Endothelial cell of umbilical vein (primary cell): ENCODE data around the gene MMRN1. TPM values are rescaled to one million over a fixed set of nuclear protein-coding genes. Genes with fewer than 3 reads are reported as not detected.

Experiments used
- BruUV-seq: library from RNA; stranded (reverse); fragments of 400-500 nt; replicated peaks from 2 replicates; lab custom pipeline; 2021; lab: Mats Ljungman, UMichigan
- CTCF ChIA-PET: fragments of 300-600, 350-600 bp; sonication (Branson Sonifier 250); formaldehyde crosslinking; loops from one replicate; lab custom pipeline; 2021; ENCODE audit warnings: antibody characterized with exemption, inconsistent platforms; lab: Charles Lee
- POLR2A ChIA-PET: fragments of 300-600, 350-600 bp; sonication (Branson Sonifier 250); formaldehyde crosslinking; loops from one replicate; lab custom pipeline; 2021; ENCODE audit warnings: antibody characterized with exemption, inconsistent platforms; lab: Charles Lee
- DNase-seq: peaks from one replicate; pipeline ENCODE4 v3.0.0-alpha.2; 2011; ENCODE audit warnings: low read depth, low spot score
- FAIRE-seq: peaks from 2 replicates; lab custom pipeline; 2011; peaks lifted over from hg19 to GRCh38; lab: Jason Lieb, UNC
- H2AFZ ChIP-seq: 2 replicates; pipeline ENCODE4 v1.6.0; 2012; ENCODE audit warnings: low read depth, low read length, control low read depth, inconsistent platforms
- H3K27ac ChIP-seq: 2 replicates; pipeline ENCODE4 v1.5.1; 2011; ENCODE audit warnings: low read depth, mild to moderate bottlenecking, control low read depth, low read length, moderate library complexity; ENCODE audit not compliant: insufficient read depth
- H3K27me3 ChIP-seq, 2 experiments: 2 replicates each; pipeline versions ENCODE4 v1.6.0 to v1.6.1; 2011; ENCODE audit warnings: low read length in 2 of 2, mixed read lengths in 1 of 2; ENCODE audit not compliant: control insufficient read depth in 2 of 2, insufficient read depth in 2 of 2
- H3K36me3 ChIP-seq, 2 experiments: 2 replicates in 1 of 2; 3 replicates in 1 of 2; pipeline ENCODE4 v1.5.1; 2011; ENCODE audit warnings: low read length in 2 of 2, mild to moderate bottlenecking in 1 of 2, moderate library complexity in 1 of 2; ENCODE audit not compliant: control insufficient read depth in 2 of 2, insufficient read depth in 2 of 2; ENCODE audit errors: extremely low read depth in 1 of 2
- H3K4me1 ChIP-seq: 3 replicates; pipeline ENCODE4 v1.5.1; 2011; ENCODE audit warnings: mild to moderate bottlenecking, low read length; ENCODE audit not compliant: control insufficient read depth, insufficient read depth; ENCODE audit errors: extremely low read depth
- H3K4me2 ChIP-seq: 2 replicates; pipeline ENCODE4 v1.6.1; 2011; ENCODE audit warnings: low read length, control low read depth, mixed read lengths; ENCODE audit not compliant: insufficient read depth
- H3K4me3 ChIP-seq, 3 experiments: fragments of 200-600 bp in 1 of 3; sonication (generic), shearing (Covaris generic) in 1 of 3; replicated peaks in 1 of 3; 2 replicates each; pipeline ENCODE4 v1.5.1; 2011 to 2016; ENCODE audit warnings: control low read depth in 3 of 3, low read length in 3 of 3, mild to moderate bottlenecking in 2 of 3, inconsistent platforms in 1 of 3, low read depth in 1 of 3, moderate library complexity in 1 of 3; ENCODE audit not compliant: insufficient read depth in 1 of 3
- H3K79me2 ChIP-seq: 2 replicates; pipeline ENCODE4 v1.6.0; 2012; ENCODE audit warnings: low read length, inconsistent platforms; ENCODE audit not compliant: control insufficient read depth, insufficient read depth
- H3K9ac ChIP-seq: replicated peaks from 2 replicates; pipeline ENCODE3; 2011; ENCODE audit warnings: low read length, control low read depth; ENCODE audit not compliant: insufficient read depth; ENCODE audit errors: extremely low read depth
- H3K9me1 ChIP-seq: replicated peaks from 3 replicates; pipeline ENCODE4 v1.6.0; 2011; ENCODE audit warnings: mild to moderate bottlenecking, low read length; ENCODE audit not compliant: control insufficient read depth, insufficient read depth; ENCODE audit errors: extremely low read depth
- H3K9me3 ChIP-seq: replicated peaks from 2 replicates; pipeline ENCODE4 v1.5.1; 2012; ENCODE audit warnings: low read length, inconsistent platforms; ENCODE audit not compliant: control insufficient read depth, insufficient read depth
- H4K20me1 ChIP-seq: replicated peaks from 2 replicates; pipeline ENCODE3; 2011; ENCODE audit warnings: mild to moderate bottlenecking, low read length; ENCODE audit not compliant: control insufficient read depth, insufficient read depth; ENCODE audit errors: extremely low read depth
- CTCF ChIP-seq, 2 donors: IDR thresholded peaks; 1 replicate in 1 of 2; 2 replicates in 1 of 2; pipeline ENCODE4 v1.5.1; 2011; ENCODE audit warnings: low read length in 2 of 2, mild to moderate bottlenecking in 2 of 2, moderate library complexity in 2 of 2, control low read depth in 1 of 2, inconsistent platforms in 1 of 2, low read depth in 1 of 2; ENCODE audit not compliant: insufficient read depth in 1 of 2; ENCODE audit errors: extremely low read depth in 1 of 2
- EZH2 ChIP-seq: IDR thresholded peaks from 2 replicates; pipeline ENCODE4 v1.6.1; 2012; ENCODE audit warnings: borderline replicate concordance, low read depth, mild to moderate bottlenecking, moderate library complexity, low read length, inconsistent platforms; ENCODE audit not compliant: severe bottlenecking
- MAX ChIP-seq: IDR thresholded peaks from 2 replicates; pipeline ENCODE4 v1.6.1; 2011; ENCODE audit not compliant: insufficient read depth, insufficient read length
- MYC ChIP-seq: IDR thresholded peaks from one replicate; pipeline ENCODE4 v1.6.1; 2011; ENCODE audit warnings: mild to moderate bottlenecking, low read depth, low read length
- POLR2A ChIP-seq: IDR thresholded peaks from 2 replicates; pipeline ENCODE4 v1.6.1; 2012; ENCODE audit warnings: low read depth, mild to moderate bottlenecking, control low read depth, low read length
- POLR2AphosphoS5 ChIP-seq: IDR thresholded peaks from 2 replicates; pipeline ENCODE4 v1.6.1; 2012; ENCODE audit warnings: low read depth, mild to moderate bottlenecking, control low read depth, low read length, moderate library complexity; ENCODE audit not compliant: insufficient read depth
- dilution Hi-C: fragments of 300-500 bp; cut with MboI; formaldehyde crosslinking; loops from one replicate; pipeline ENCODE4 v1.15.0; 2019; ENCODE audit warnings: low sequenced_read_pairs; ENCODE audit not compliant: extremely low pct_ligation_motif_present
- intact Hi-C: fragments of 100-400 bp; cut with micrococcal nuclease; formaldehyde crosslinking; loops from one replicate; pipeline ENCODE4 v1.10.0; 2022
- polyA plus RNA-seq, 4 experiments: library from polyadenylated mRNA; depleted of rRNA in 3 of 4; stranded (reverse) in 3 of 4; unstranded in 1 of 4; fragments of >200 nt; gene quantifications; 2 replicates each; pipeline versions ENCODE4 v1.2.1 to v1.2.3, GENCODE V29; 2011 to 2012; ENCODE audit warnings: missing spikeins in 1 of 4
- total RNA-seq: library from RNA; stranded (reverse); gene quantifications from 2 replicates; pipeline ENCODE4 v1.2.3, GENCODE V29; 2021

The MMRN1 gene
- total and polyA plus RNA-seq, 2 donors (not counting 3 experiments of a cell fraction or from before 2014, with no cell fraction given) = 143 to 414 TPM

GRCh38 chr4:89949782-89950387, 55.2 kb downstream of the MMRN1 start:
- CTCF ChIA-PET = interaction anchor here (1.4 kb wide), 1 partner anchor 36 kb away, joined by 3 read pairs; no protein-coding TSS in a partner anchor
- dilution Hi-C loops = no loop called here
- POLR2A ChIA-PET = no interaction called here
- no peaks in the 10 kb centered on the region for H3K27me3 ChIP-seq
- H3K4me1 ChIP-seq = no peaks in the 10 kb centered on the region
- no peak overlapping the region for H3K9ac ChIP-seq
- intact Hi-C loops = no loop called here
- H4K20me1 ChIP-seq = peaks cover 4% of the 10 kb centered on the region
- H3K79me2 ChIP-seq = peaks cover 3% of the 10 kb centered on the region
- no peak overlapping the region for H3K4me2 ChIP-seq
- BruUV-seq = no TSS peak
- TF ChIP-seq POLR2AphosphoS5 = no peak
- no peak for TF ChIP-seq MAX
- no peak for TF ChIP-seq MYC
- no peak for TF ChIP-seq EZH2
- no peak for TF ChIP-seq POLR2A
- H3K36me3 ChIP-seq = peaks cover 17 to 18% of the 10 kb centered on the region in 2 experiments
- FAIRE-seq (no peak), DNase-seq (no peak)
- no peak overlapping the region for H3K27ac ChIP-seq
- H3K4me3 ChIP-seq = no peak overlapping the region
- no peaks in the 10 kb centered on the region for H3K9me3 ChIP-seq
- no peak overlapping the region for H2AFZ ChIP-seq
- no peaks in the 10 kb centered on the region for H3K9me1 ChIP-seq

- H3K9ac ChIP-seq = no peak overlapping the region
- H3K27ac ChIP-seq = no peak overlapping the region
- dilution Hi-C loops (no loop called here), intact Hi-C loops (no loop called here)
- H4K20me1 ChIP-seq = peaks cover 4% of the 10 kb centered on the region
- TF ChIP-seq CTCF (IDR thresholded peaks at IDR 0.05; ENCODE audit: extremely low read depth in 1 of 2, insufficient read depth in 1 of 2, low read depth in 1 of 2, low read length in 2 of 2) (no peak), EZH2 (no peak), MYC (no peak)
- H3K4me3 ChIP-seq = no peak overlapping the region
- no peak for FAIRE-seq
- DNase-seq = no peak
- ChIA-PET CTCF (interaction anchor here (1.1 kb wide), 1 partner anchor 465 kb away, joined by 3 read pairs; no protein-coding TSS in a partner anchor), POLR2A (no interaction called here)
- H3K4me2 ChIP-seq = no peak overlapping the region
- H3K79me2 ChIP-seq = no peaks in the 10 kb centered on the region
- no peaks in the 10 kb centered on the region for H3K27me3 ChIP-seq
- no peaks in the 10 kb centered on the region for H3K4me1 ChIP-seq
- BruUV-seq = no TSS peak
- no peaks in the 10 kb centered on the region for H3K9me1 ChIP-seq
- H3K9me3 ChIP-seq = no peaks in the 10 kb centered on the region
- peaks cover 20 to 21% of the 10 kb centered on the region in 2 experiments for H3K36me3 ChIP-seq
- H2AFZ ChIP-seq = no peak overlapping the region
Observed at GRCh38 chr4:89952458-89952857, 57.8 kb downstream of the MMRN1 start.
